Measurements from ENCODE around the gene PDCD6IP. TPM values are rescaled to one million over a fixed set of nuclear protein-coding genes. Genes with fewer than 3 reads are reported as not detected.

The PDCD6IP gene
- total and polyA plus RNA-seq, 2 donors from 2014 or later = 47.2 to 240 TPM

- H3K9ac ChIP-seq (ENCODE audit: low read length in 3 of 3) = no peak overlapping the region
- no peak for TF ChIP-seq CTCF (IDR thresholded peaks at IDR 0.05; ENCODE audit: borderline replicate concordance, extremely low read depth, insufficient read depth)
- FAIRE-seq (no peak), DNase-seq (no peak)
- intact Hi-C loops (cut with DNase I) = no loop called here
- no peaks in the 10 kb centered on the region for H3K27me3 ChIP-seq (ENCODE audit: control insufficient read depth, insufficient read depth, low read length)
- H3K9me3 ChIP-seq (ENCODE audit: control insufficient read depth in 2 of 3, insufficient read depth in 1 of 3, low read length in 3 of 3) = no peaks in the 10 kb centered on the region
- no peak overlapping the region for H3K27ac ChIP-seq (ENCODE audit: low read depth in 2 of 2, low read length in 2 of 2)
- H3K4me3 ChIP-seq (ENCODE audit: low read length in 3 of 3) = no peak overlapping the region
- no peaks in the 10 kb centered on the region for H3K4me1 ChIP-seq (ENCODE audit: control insufficient read depth in 2 of 3, insufficient read depth in 2 of 3, low read depth in 1 of 3, low read length in 3 of 3)
- H3K36me3 ChIP-seq (ENCODE audit: control insufficient read depth in 2 of 3, insufficient read depth in 3 of 3, low read length in 3 of 3) = no peaks in the 10 kb centered on the region
Measured at GRCh38 chr3:33904730-33905129, 106.3 kb downstream of the PDCD6IP start.

- H3K36me3 ChIP-seq (ENCODE audit: control insufficient read depth in 2 of 3, insufficient read depth in 3 of 3, low read length in 3 of 3) = no peaks in the 10 kb centered on the region
- DNase-seq (no peak), FAIRE-seq (no peak)
- TF ChIP-seq CTCF (IDR thresholded peaks at IDR 0.05; ENCODE audit: borderline replicate concordance, extremely low read depth, insufficient read depth) = no peak
- no peak overlapping the region for H3K27ac ChIP-seq (ENCODE audit: low read depth in 2 of 2, low read length in 2 of 2)
- no peaks in the 10 kb centered on the region for H3K4me1 ChIP-seq (ENCODE audit: control insufficient read depth in 2 of 3, insufficient read depth in 2 of 3, low read depth in 1 of 3, low read length in 3 of 3)
- H3K9me3 ChIP-seq (ENCODE audit: control insufficient read depth in 2 of 3, insufficient read depth in 1 of 3, low read length in 3 of 3) = no peaks in the 10 kb centered on the region
- no peaks in the 10 kb centered on the region for H3K27me3 ChIP-seq (ENCODE audit: control insufficient read depth, insufficient read depth, low read length)
- intact Hi-C loops (cut with DNase I) = no loop called here
- H3K9ac ChIP-seq (ENCODE audit: low read length in 3 of 3) = no peak overlapping the region
- H3K4me3 ChIP-seq (ENCODE audit: low read length in 3 of 3) = no peak overlapping the region
Measured at GRCh38 chr3:33908250-33908851, 109.9 kb downstream of the PDCD6IP start.

- intact Hi-C loops (cut with DNase I) = no loop called here
- H3K4me3 ChIP-seq (ENCODE audit: low read length in 3 of 3) = no peak overlapping the region
- FAIRE-seq (no peak), DNase-seq (no peak)
- no peak for TF ChIP-seq CTCF (IDR thresholded peaks at IDR 0.05; ENCODE audit: borderline replicate concordance, extremely low read depth, insufficient read depth)
- H3K9ac ChIP-seq (ENCODE audit: low read length in 3 of 3) = no peak overlapping the region
- H3K27ac ChIP-seq (ENCODE audit: low read depth in 2 of 2, low read length in 2 of 2) = no peak overlapping the region
- no peaks in the 10 kb centered on the region for H3K27me3 ChIP-seq (ENCODE audit: control insufficient read depth, insufficient read depth, low read length)
- H3K4me1 ChIP-seq (ENCODE audit: control insufficient read depth in 2 of 3, insufficient read depth in 2 of 3, low read depth in 1 of 3, low read length in 3 of 3) = no peaks in the 10 kb centered on the region
- no peaks in the 10 kb centered on the region for H3K9me3 ChIP-seq (ENCODE audit: control insufficient read depth in 2 of 3, insufficient read depth in 1 of 3, low read length in 3 of 3)
- H3K36me3 ChIP-seq (ENCODE audit: control insufficient read depth in 2 of 3, insufficient read depth in 3 of 3, low read length in 3 of 3) = no peaks in the 10 kb centered on the region
Measured at GRCh38 chr3:33909547-33909946, 111.1 kb downstream of the PDCD6IP start.

DNA sequence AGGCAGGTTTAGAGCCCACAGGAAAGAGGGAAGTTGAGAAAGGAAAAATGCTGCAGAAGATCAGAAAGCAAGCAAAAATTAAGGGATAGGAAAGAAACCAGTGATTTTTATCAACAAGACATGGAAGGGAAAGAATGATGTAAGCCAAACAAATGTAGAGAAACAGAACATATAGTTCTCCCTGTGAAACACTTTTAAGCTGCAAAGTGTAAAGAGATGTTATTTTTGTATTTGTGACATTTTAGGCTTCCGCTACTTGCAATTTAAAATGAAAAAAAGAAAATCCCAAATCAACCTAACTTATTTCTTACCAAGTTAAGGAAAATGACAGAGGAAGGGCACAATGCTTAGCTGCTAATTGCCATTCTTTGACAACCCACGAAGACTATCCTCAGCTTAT, 111.6 kb downstream of the PDCD6IP start:
- no peaks in the 10 kb centered on the region for H3K4me1 ChIP-seq (ENCODE audit: control insufficient read depth in 2 of 3, insufficient read depth in 2 of 3, low read depth in 1 of 3, low read length in 3 of 3)
- H3K4me3 ChIP-seq (ENCODE audit: low read length in 3 of 3) = no peak overlapping the region
- H3K9ac ChIP-seq (ENCODE audit: low read length in 3 of 3) = no peak overlapping the region
- intact Hi-C loops (cut with DNase I) = no loop called here
- H3K9me3 ChIP-seq (ENCODE audit: control insufficient read depth in 2 of 3, insufficient read depth in 1 of 3, low read length in 3 of 3) = no peaks in the 10 kb centered on the region
- TF ChIP-seq CTCF (IDR thresholded peaks at IDR 0.05; ENCODE audit: borderline replicate concordance, extremely low read depth, insufficient read depth) = no peak
- FAIRE-seq = no peak
- no peaks in the 10 kb centered on the region for H3K36me3 ChIP-seq (ENCODE audit: control insufficient read depth in 2 of 3, insufficient read depth in 3 of 3, low read length in 3 of 3)
- no peaks in the 10 kb centered on the region for H3K27me3 ChIP-seq (ENCODE audit: control insufficient read depth, insufficient read depth, low read length)
- H3K27ac ChIP-seq (ENCODE audit: low read depth in 2 of 2, low read length in 2 of 2) = no peak overlapping the region
- DNase-seq = no peak
